SH-SY5Y (cell line): ENCODE results near the gene NCOA4.

ENCODE experiments used
- GATA2 ChIP-seq: IDR thresholded peaks from 2 replicates; pipeline ENCODE4 v1.6.1; 2011; ENCODE audit warnings: mild to moderate bottlenecking, low read depth, low read length
- GATA3 ChIP-seq: IDR thresholded peaks from 2 replicates; pipeline ENCODE4 v1.6.1; 2011; ENCODE audit warnings: low read depth, mild to moderate bottlenecking, low read length, moderate library complexity

- TF ChIP-seq GATA2: no peak
- no peak for TF ChIP-seq GATA3
Observed at GRCh38 chr10:46000538-46000937, 29.9 kb downstream of the NCOA4 start.
